Adrenal gland (tissue), 12 donors: ENCODE data around the gene HMGCS2. TPM values are rescaled to one million over a fixed set of nuclear protein-coding genes. Genes with fewer than 3 reads are reported as not detected.

Experiments
- DNase-seq, 7 donors: peaks; one replicate each; pipeline ENCODE4 v3.0.0-alpha.2; 2019 to 2020
- H3K27ac ChIP-seq, 5 donors: fragments of 200-600 bp; sonication (generic) in 4 of 5; 1 replicate in 3 of 5; 2 replicates in 2 of 5; pipeline versions ENCODE4 v1.5.1 to v1.8.0; 2016 to 2020; ENCODE audit warnings: mild to moderate bottlenecking in 1 of 5
- H3K27me3 ChIP-seq: fragments of 200-600 bp; 2 replicates; pipeline ENCODE4 v1.8.0; 2021
- H3K36me3 ChIP-seq, 2 donors: fragments of 200-600 bp; replicated peaks in 1 of 2; 1 replicate in 1 of 2; 2 replicates in 1 of 2; pipeline versions ENCODE4 v1.5.1 to v1.8.0; 2018 to 2022
- H3K4me1 ChIP-seq, 2 donors: fragments of 200-600 bp; replicated peaks in 1 of 2; 1 replicate in 1 of 2; 2 replicates in 1 of 2; pipeline versions ENCODE4 v1.5.1 to v1.8.0; 2018 to 2021
- H3K4me3 ChIP-seq, 4 donors: fragments of 200-600 bp; sonication (generic) in 3 of 4; one replicate each; pipeline ENCODE4 v1.5.1; 2016 to 2018
- H3K9me3 ChIP-seq, 3 donors: fragments of 200-600 bp; sonication (generic) in 1 of 3; replicated peaks in 1 of 3; 1 replicate in 2 of 3; 2 replicates in 1 of 3; pipeline versions ENCODE4 v1.5.1 to v1.8.0; 2016 to 2021
- CTCF ChIP-seq, 6 experiments: fragments of 450-650 bp in 4 of 6; fragments of 200-600 bp in 2 of 6; sonication (generic) in 1 of 6; IDR thresholded peaks; 1 replicate in 5 of 6; 2 replicates in 1 of 6; pipeline versions ENCODE4 v1.5.1 to v1.8.0; 2016 to 2021; ENCODE audit warnings: antibody characterized with exemption in 6 of 6, mild to moderate bottlenecking in 2 of 6, moderate library complexity in 1 of 6
- POLR2A ChIP-seq, 2 donors: fragments of 450-650 bp; IDR thresholded peaks; one replicate each; pipeline ENCODE4 v1.6.1; 2017; ENCODE audit warnings: antibody characterized with exemption in 2 of 2, mild to moderate bottlenecking in 2 of 2, moderate library complexity in 1 of 2
- WGBS, 4 donors: extraction: QIAGEN DNeasy Blood & Tissue Kit in 2 of 4; methylation state at CpG; one replicate each; pipeline versions ENCODE4 v1.1.5 to v1.1.7; 2013 to 2017; 5-methylcytosine and 5-hydroxymethylcytosine counted together
- intact Hi-C, 2 donors: fragments of 100-400 bp; cut with DNase I; formaldehyde crosslinking; loops; one replicate each; pipeline versions ENCODE4 v1.14.1 to v1.15.0; 2022 to 2023
- polyA plus RNA-seq, 3 donors: library from polyadenylated mRNA; stranded (reverse); fragments of 200-250 nt in 2 of 3; fragments of 350-450 nt in 1 of 3; fragmentation: Illumina TruSeq in 1 of 3; extraction: RNeasy Lipid Tissue Mini Kit (QIAGEN cat#74804) in 1 of 3; gene quantifications; one replicate each; pipeline ENCODE4 v1.2.3, GENCODE V29; 2013 to 2014
- total RNA-seq, 9 donors: library from RNA; depleted of rRNA in 4 of 9; stranded (reverse); fragments of >200 nt in 4 of 9; fragments of 120-200 nt in 1 of 9; fragmentation: NEBNext Ultra II Directional in 1 of 9; extraction: Animal tissue kit (Norgen Biotek cat#: 25700) in 1 of 9; gene quantifications; one replicate each; pipeline versions ENCODE4 v1.1.0 to v1.2.4, GENCODE V29; 2013 to 2023
- donor health status: healthy with polysubstance abuse.
- donor health status: Bipolar disorder and iron deficiency.
- donor health status: DM: yes; HTN: yes; CAD: no.
- donor health status: DM: no; HTN: no; CAD: no.
- donor health status: DM: no; HTN: no; CAD: no.
- donor health status: DM: yes; HTN: yes; CAD: no.

The HMGCS2 gene
- total and polyA plus RNA-seq, 12 donors = 0.30 to 0.68 (median 0.34) TPM; not detected in 5

- no peak overlapping the region for H3K27ac ChIP-seq
- H3K27me3 ChIP-seq = no peaks in the 10 kb centered on the region
- WGBS, 4 donors = 79 to 94% (median 89%) methylated on average over 1 of the region's 1 CpG
- no peaks in the 10 kb centered on the region for H3K36me3 ChIP-seq
- no peaks in the 10 kb centered on the region for H3K4me1 ChIP-seq
- no peak overlapping the region for H3K4me3 ChIP-seq
- intact Hi-C loops = no loop called here
- DNase-seq = no peak
- TF ChIP-seq CTCF (IDR thresholded peaks at IDR 0.05) (no peak), POLR2A (IDR thresholded peaks at IDR 0.05) (no peak)
- no peaks in the 10 kb centered on the region for H3K9me3 ChIP-seq
Observed at GRCh38 chr1:119762409-119762808, 6.3 kb downstream of the HMGCS2 start.

- Histone ChIP-seq H3K4me1 (no peaks in the 10 kb centered on the region), H3K27me3 (no peaks in the 10 kb centered on the region), H3K27ac (no peak overlapping the region), H3K4me3 (no peak overlapping the region), H3K36me3 (no peaks in the 10 kb centered on the region), H3K9me3 (no peaks in the 10 kb centered on the region)
- WGBS, 4 donors = 69 to 81% (median 75%) methylated on average over 3 of the region's 3 CpGs
- TF ChIP-seq POLR2A (IDR thresholded peaks at IDR 0.05) (no peak), CTCF (IDR thresholded peaks at IDR 0.05) (no peak)
- DNase-seq = no peak
- intact Hi-C loops = no loop called here
Observed at GRCh38 chr1:119758584-119758983, 10.1 kb downstream of the HMGCS2 start.

DNA sequence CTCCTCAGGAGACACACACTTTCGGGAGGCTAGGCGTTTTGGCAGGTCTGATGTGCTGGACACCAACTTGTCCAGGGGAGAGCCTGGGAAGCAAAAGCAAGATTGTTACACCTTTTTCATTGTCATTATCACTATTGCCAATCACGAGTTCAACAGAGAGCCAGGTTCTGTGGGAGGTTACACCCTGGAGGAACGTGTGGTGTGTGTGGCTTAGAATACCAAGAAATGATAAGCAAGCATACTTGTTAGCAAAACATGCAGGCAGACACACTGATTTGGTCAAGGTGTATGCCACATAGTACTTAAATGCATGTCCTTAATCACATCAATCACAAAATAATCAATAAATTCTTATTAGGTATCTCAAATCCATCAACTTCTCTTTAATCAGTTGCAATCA lies 16.1 kb downstream of the HMGCS2 start:
- TF ChIP-seq POLR2A (IDR thresholded peaks at IDR 0.05) (no peak), CTCF (IDR thresholded peaks at IDR 0.05) (no peak)
- 75 to 86% (median 81%) methylated on average over 4 of the region's 4 CpGs for WGBS, 4 donors
- no peaks in the 10 kb centered on the region for H3K27me3 ChIP-seq
- no peak for DNase-seq
- H3K4me3 ChIP-seq = no peak overlapping the region
- no peak overlapping the region for H3K27ac ChIP-seq
- H3K9me3 ChIP-seq = no peaks in the 10 kb centered on the region
- no peaks in the 10 kb centered on the region for H3K36me3 ChIP-seq
- intact Hi-C loops = no loop called here
- H3K4me1 ChIP-seq = no peaks in the 10 kb centered on the region

DNA sequence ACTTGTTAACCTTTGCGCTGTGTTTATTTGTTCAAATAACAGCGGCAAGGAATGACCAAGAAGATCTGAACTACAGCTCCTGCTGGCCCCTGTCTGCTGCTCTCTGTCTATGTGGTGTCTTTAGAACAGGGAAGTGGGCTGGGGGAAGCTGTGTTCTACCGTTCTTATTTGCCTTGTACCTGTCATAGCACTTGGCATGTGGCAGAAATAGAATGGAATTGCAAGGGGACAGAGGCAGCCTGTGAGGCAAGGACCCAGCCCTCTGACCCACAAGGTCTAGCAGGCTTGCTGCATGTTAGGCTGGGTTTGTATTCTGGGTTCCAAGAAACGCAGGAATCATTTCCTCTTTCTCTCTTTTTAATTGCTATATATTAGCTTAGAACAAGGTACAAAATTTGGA lies 20.7 kb downstream of the HMGCS2 start:
- intact Hi-C loops = no loop called here
- TF ChIP-seq POLR2A (IDR thresholded peaks at IDR 0.05) (no peak), CTCF (IDR thresholded peaks at IDR 0.05) (no peak)
- Histone ChIP-seq H3K4me1 (peaks cover 0 to 4% of the 10 kb centered on the region in 2 donors), H3K27ac (no peak overlapping the region), H3K27me3 (no peaks in the 10 kb centered on the region), H3K4me3 (no peak overlapping the region), H3K9me3 (no peaks in the 10 kb centered on the region), H3K36me3 (no peaks in the 10 kb centered on the region)
- no peak for DNase-seq
- WGBS, 4 donors = 61 to 69% (median 68%) methylated on average over 4 of the region's 4 CpGs
